Measurements from ENCODE around the gene CLCN7. TPM values are rescaled to one million over a fixed set of nuclear protein-coding genes. Genes with fewer than 3 reads are reported as not detected.
A peak's percentile ranks its signal among the peaks of the same experiment; 100 is the strongest.

Gene CLCN7
- polyA plus RNA-seq, 3 donors = 37.4 to 249 (median 56.5) TPM

- TF ChIP-seq CTCF (IDR thresholded peaks at IDR 0.05) = no peak
- H4K20me1 ChIP-seq (ENCODE audit: insufficient read depth, low read length) = no peaks in the 10 kb centered on the region
- H3K9me3 Mint-ChIP-seq = peaks cover 8 to 28% (median 19%) of the 10 kb centered on the region in 7 donors
- no peak overlapping the region for H2AFZ ChIP-seq (ENCODE audit: insufficient read depth, low read depth, low read length, poor library complexity, severe bottlenecking)
- peaks cover 0 to 17% of the 10 kb centered on the region in 2 donors for H3K9me3 ChIP-seq (replicated peaks in 1 of 2; ENCODE audit: control insufficient read depth in 1 of 2, insufficient read depth in 1 of 2, low read length in 2 of 2)
- H3K27ac Mint-ChIP-seq = no peak overlapping the region
- intact Hi-C loops (cut with micrococcal nuclease) = no loop called here
- H3K4me1 ChIP-seq (ENCODE audit: control insufficient read depth in 1 of 2, insufficient read depth in 2 of 2, low read length in 2 of 2) = no peaks in the 10 kb centered on the region
- H3K36me3 ChIP-seq (replicated peaks in 1 of 2; ENCODE audit: control insufficient read depth in 1 of 2, insufficient read depth in 2 of 2, low read length in 2 of 2) = peaks cover 14 to 20% of the 10 kb centered on the region in 2 donors
- H3K27me3 Mint-ChIP-seq (ENCODE audit: low read depth in 3 of 3) = peaks cover 0 to 3% (median 2%) of the 10 kb centered on the region in 3 donors
- H3K27ac ChIP-seq (ENCODE audit: low read depth in 1 of 2, low read length in 2 of 2) = no peak overlapping the region
- no peaks in the 10 kb centered on the region for H3K27me3 ChIP-seq (ENCODE audit: control insufficient read depth in 2 of 2, insufficient read depth in 2 of 2, low read length in 2 of 2)
- no peak for DNase-seq
- H3K4me3 Mint-ChIP-seq = no peak overlapping the region
- no peak overlapping the region for H3K4me2 ChIP-seq (replicated peaks; ENCODE audit: extremely low read depth, low read length, poor library complexity, severe bottlenecking)
- H3K79me2 ChIP-seq (ENCODE audit: insufficient read depth, low read length) = no peaks in the 10 kb centered on the region
- no peaks in the 10 kb centered on the region for H3K4me1 Mint-ChIP-seq
- no peak overlapping the region for H3K4me3 ChIP-seq (replicated peaks in 1 of 3; ENCODE audit: low read depth in 2 of 3, low read length in 3 of 3)
- H3K9ac ChIP-seq (ENCODE audit: insufficient read depth, low read length, poor library complexity, severe bottlenecking) = no peak overlapping the region
- peaks cover 13 to 28% of the 10 kb centered on the region in 2 donors for H3K36me3 Mint-ChIP-seq
- no CpG with 5 or more reads among the region's 3 CpGs for WGBS (ENCODE audit: insufficient coverage)
Measured at GRCh38 chr16:1514507-1514906, 39.7 kb upstream of the CLCN7 start.

- Histone ChIP-seq H3K4me2 (replicated peaks; ENCODE audit: extremely low read depth, low read length, poor library complexity, severe bottlenecking) (no peak overlapping the region), H3K9me3 (replicated peaks in 1 of 2; ENCODE audit: control insufficient read depth in 1 of 2, insufficient read depth in 1 of 2, low read length in 2 of 2) (peaks cover 0 to 17% of the 10 kb centered on the region in 2 donors), H3K27me3 (ENCODE audit: control insufficient read depth in 2 of 2, insufficient read depth in 2 of 2, low read length in 2 of 2) (no peaks in the 10 kb centered on the region), H3K36me3 (replicated peaks in 1 of 2; ENCODE audit: control insufficient read depth in 1 of 2, insufficient read depth in 2 of 2, low read length in 2 of 2) (peaks cover 19 to 32% of the 10 kb centered on the region in 2 donors), H2AFZ (ENCODE audit: insufficient read depth, low read depth, low read length, poor library complexity, severe bottlenecking) (no peak overlapping the region), H3K27ac (ENCODE audit: low read depth in 1 of 2, low read length in 2 of 2) (no peak overlapping the region), H3K4me3 (replicated peaks in 1 of 3; ENCODE audit: low read depth in 2 of 3, low read length in 3 of 3) (no peak overlapping the region), H4K20me1 (ENCODE audit: insufficient read depth, low read length) (no peaks in the 10 kb centered on the region), H3K9ac (ENCODE audit: insufficient read depth, low read length, poor library complexity, severe bottlenecking) (no peak overlapping the region), H3K79me2 (ENCODE audit: insufficient read depth, low read length) (no peaks in the 10 kb centered on the region), H3K4me1 (ENCODE audit: control insufficient read depth in 1 of 2, insufficient read depth in 2 of 2, low read length in 2 of 2) (no peaks in the 10 kb centered on the region)
- intact Hi-C loops (cut with micrococcal nuclease) = no loop called here
- no peak overlapping the region for H3K4me3 Mint-ChIP-seq
- peaks cover 0 to 3% (median 0%) of the 10 kb centered on the region in 3 donors for H3K27me3 Mint-ChIP-seq (ENCODE audit: low read depth in 3 of 3)
- peaks cover 13 to 35% of the 10 kb centered on the region in 2 donors for H3K36me3 Mint-ChIP-seq
- H3K27ac Mint-ChIP-seq = peak overlapping the region in 1 of 7 donors; percentile 69
- WGBS (ENCODE audit: insufficient coverage) = 96% methylated on average over 14 of the region's 15 CpGs
- TF ChIP-seq CTCF (IDR thresholded peaks at IDR 0.05) = no peak
- no peak for DNase-seq
- H3K4me1 Mint-ChIP-seq = no peaks in the 10 kb centered on the region
- H3K9me3 Mint-ChIP-seq = peaks cover 8 to 28% (median 19%) of the 10 kb centered on the region in 7 donors
Measured at GRCh38 chr16:1512774-1513173, 37.9 kb upstream of the CLCN7 start.

Data from CD14-positive monocyte (primary cell).